ENCODE data around the gene ITPKC.
"Not testable (repeated sequence)": the region's sequence is repeated elsewhere in the genome, so short reads cannot be mapped to it uniquely, and the experiment has no call there.

The ITPKC gene

DNA sequence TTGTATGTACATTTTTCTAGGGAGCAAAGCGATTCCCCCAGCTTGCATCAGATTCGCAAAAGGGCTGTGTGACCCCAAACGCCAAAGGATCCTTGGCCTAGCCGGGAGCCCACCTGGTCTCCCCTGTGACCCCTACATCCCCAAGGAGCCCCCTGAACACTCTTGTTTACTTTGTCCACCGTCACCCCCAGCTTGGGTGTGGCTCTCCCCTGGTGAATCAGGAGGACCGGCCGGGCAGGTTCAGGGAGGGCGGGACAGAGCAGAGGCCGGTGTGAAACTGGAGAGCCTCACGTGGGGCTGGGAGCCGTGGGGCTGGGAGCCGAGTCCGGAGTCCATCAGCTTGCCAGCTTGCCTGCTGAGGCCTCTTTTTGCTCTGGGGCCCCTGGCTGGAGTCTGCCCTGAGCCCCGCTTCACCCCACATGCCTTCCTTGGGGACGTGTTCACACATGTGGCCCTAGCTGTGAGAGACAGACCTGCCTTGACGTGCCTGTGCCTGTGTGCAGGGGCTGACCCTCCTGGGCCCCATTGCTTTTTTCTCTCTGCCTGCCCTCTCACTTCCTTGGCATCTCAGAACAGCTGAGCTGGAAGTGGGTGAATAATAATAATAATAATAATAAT is 2.0 kb downstream of the ITPKC start:
- H3K4me1 Mint-ChIP-seq = peaks cover 74% of the 10 kb centered on the region
- H3K27me3 Mint-ChIP-seq = no peaks in the 10 kb centered on the region
- peaks cover 0 to 6% of the 10 kb centered on the region in 2 donors for H3K9me3 Mint-ChIP-seq
- peak overlapping the region; percentile 69 to 84 for H3K27ac Mint-ChIP-seq
- peak overlapping the region; percentile 83 to 96 for H3K4me3 Mint-ChIP-seq
- no peak for ATAC-seq
- no peak for DNase-seq

- no peaks in the 10 kb centered on the region for H3K27me3 Mint-ChIP-seq
- peak overlapping the region in 1 of 2 donors; percentile 27 for H3K27ac Mint-ChIP-seq
- H3K9me3 Mint-ChIP-seq = peaks cover 0 to 6% of the 10 kb centered on the region in 2 donors
- peak overlapping the region; percentile 50 to 96 for H3K4me3 Mint-ChIP-seq
- ATAC-seq = no peak
- DNase-seq = no peak
- H3K4me1 Mint-ChIP-seq = peaks cover 74% of the 10 kb centered on the region
Measured at GRCh38 chr19:40719414-40719894, 2.5 kb downstream of the ITPKC start.

- Mint-ChIP-seq H3K27ac (peak overlapping the region in 1 of 2 donors; percentile 27), H3K9me3 (peaks cover 0 to 6% of the 10 kb centered on the region in 2 donors), H3K4me3 (peak overlapping the region in 1 of 2 donors; percentile 96), H3K27me3 (no peaks in the 10 kb centered on the region), H3K4me1 (peaks cover 70% of the 10 kb centered on the region)
- DNase-seq (no peak), ATAC-seq (no peak)
Measured at GRCh38 chr19:40721140-40721486, 4.2 kb downstream of the ITPKC start.

- no peak overlapping the region for H3K27ac Mint-ChIP-seq
Measured at GRCh38 chr19:40721936-40722661, 5.2 kb downstream of the ITPKC start.

GRCh38 chr19:40723661-40724254 is 6.8 kb downstream of the ITPKC start:
- Mint-ChIP-seq H3K27ac (no peak overlapping the region), H3K9me3 (peaks cover 0 to 6% of the 10 kb centered on the region in 2 donors), H3K4me1 (peaks cover 57% of the 10 kb centered on the region), H3K27me3 (no peaks in the 10 kb centered on the region), H3K4me3 (peak overlapping the region in 1 of 2 donors; percentile 1)
- no peak for DNase-seq
- ATAC-seq = no peak

More at GRCh38 chr19:40721936-40722661, 5.2 kb downstream of the ITPKC start:
- Mint-ChIP-seq H3K4me3 (no peak overlapping the region), H3K9me3 (peaks cover 0 to 6% of the 10 kb centered on the region in 2 donors), H3K4me1 (peaks cover 66% of the 10 kb centered on the region), H3K27me3 (no peaks in the 10 kb centered on the region)
- DNase-seq (no peak), ATAC-seq (no peak)

- Mint-ChIP-seq H3K4me3 (peak overlapping the region in 1 of 2 donors; percentile 7), H3K4me1 (peaks cover 53% of the 10 kb centered on the region), H3K27me3 (no peaks in the 10 kb centered on the region), H3K9me3 (peaks cover 0 to 6% of the 10 kb centered on the region in 2 donors), H3K27ac (peak overlapping the region in 1 of 2 donors; percentile 92)
- DNase-seq (no peak), ATAC-seq (peak; percentile 75)
Measured at GRCh38 chr19:40724315-40724714, 7.4 kb downstream of the ITPKC start.

DNA sequence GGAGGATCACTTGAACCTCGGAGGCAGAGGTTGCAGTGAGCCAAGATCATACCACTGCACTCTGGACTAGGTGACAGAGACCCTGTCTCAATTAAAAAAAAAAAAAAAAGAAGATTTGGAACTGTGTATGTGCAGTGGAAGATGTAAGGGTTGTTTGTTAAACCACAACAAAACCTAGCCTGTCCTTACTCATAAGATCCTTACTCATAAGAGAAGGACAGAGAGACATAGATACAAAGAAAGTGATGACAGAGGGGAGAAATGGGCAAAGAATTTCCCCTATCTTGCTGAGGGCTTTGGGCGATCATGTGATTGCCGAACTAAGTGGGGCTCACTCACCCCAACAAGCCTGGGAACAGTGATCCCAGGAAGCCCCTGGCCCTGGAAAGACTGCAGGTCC is 7.9 kb downstream of the ITPKC start:
- peaks cover 0 to 6% of the 10 kb centered on the region in 2 donors for H3K9me3 Mint-ChIP-seq
- peaks cover 48% of the 10 kb centered on the region for H3K4me1 Mint-ChIP-seq
- H3K4me3 Mint-ChIP-seq = peak overlapping the region in 1 of 2 donors; percentile 7
- H3K27me3 Mint-ChIP-seq = no peaks in the 10 kb centered on the region
- DNase-seq = no peak
- peak overlapping the region; percentile 89 to 92 for H3K27ac Mint-ChIP-seq
- peak; percentile 97 for ATAC-seq

DNA sequence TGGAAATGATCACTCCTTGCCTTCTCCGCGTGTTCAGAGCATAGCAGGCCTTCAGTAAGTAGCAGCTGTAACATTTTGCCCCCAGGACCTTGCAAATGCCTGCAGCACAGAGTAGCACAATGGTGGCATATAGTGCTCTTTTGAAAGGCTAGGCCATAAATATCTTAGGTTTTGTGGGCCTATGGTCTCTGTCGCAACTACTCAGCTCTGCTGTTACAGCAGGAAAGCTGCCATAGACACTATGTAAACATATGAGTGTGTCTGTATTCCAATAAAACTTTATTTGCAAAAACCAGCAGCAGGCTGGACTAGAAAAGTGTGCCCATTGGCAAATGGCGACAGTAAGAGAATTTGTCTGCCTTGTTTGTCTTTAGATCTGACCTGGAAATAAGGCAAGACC is 9.4 kb downstream of the ITPKC start:
- DNase-seq (no peak), ATAC-seq (no peak)
- peaks cover 34% of the 10 kb centered on the region for H3K4me1 Mint-ChIP-seq
- no peaks in the 10 kb centered on the region for H3K27me3 Mint-ChIP-seq
- H3K27ac Mint-ChIP-seq = no peak overlapping the region
- no peak overlapping the region for H3K4me3 Mint-ChIP-seq
- H3K9me3 Mint-ChIP-seq = peaks cover 0 to 6% of the 10 kb centered on the region in 2 donors

DNA sequence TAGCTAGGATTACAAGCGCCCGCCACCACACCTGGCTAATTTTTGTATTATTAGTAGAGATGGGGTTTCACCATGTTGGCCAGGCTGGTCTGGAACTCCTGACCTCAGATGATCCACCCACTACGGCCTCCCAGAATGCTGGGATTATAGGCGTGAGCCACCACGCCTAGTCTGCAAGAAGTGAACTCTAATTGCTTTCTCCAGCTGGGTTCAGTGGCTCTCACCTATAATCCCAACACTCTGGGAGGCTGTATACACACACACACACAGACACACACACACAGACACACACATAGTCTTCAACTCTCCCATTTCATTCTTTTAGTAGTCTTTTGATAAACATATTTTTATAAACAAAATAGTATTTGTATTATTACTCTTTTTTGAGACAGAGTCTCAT is 13.2 kb downstream of the ITPKC start:
- H3K27ac Mint-ChIP-seq, H3K4me3 Mint-ChIP-seq, H3K4me1 Mint-ChIP-seq, H3K27me3 Mint-ChIP-seq, ATAC-seq, DNase-seq, H3K9me3 Mint-ChIP-seq: not testable (repeated sequence)

DNA sequence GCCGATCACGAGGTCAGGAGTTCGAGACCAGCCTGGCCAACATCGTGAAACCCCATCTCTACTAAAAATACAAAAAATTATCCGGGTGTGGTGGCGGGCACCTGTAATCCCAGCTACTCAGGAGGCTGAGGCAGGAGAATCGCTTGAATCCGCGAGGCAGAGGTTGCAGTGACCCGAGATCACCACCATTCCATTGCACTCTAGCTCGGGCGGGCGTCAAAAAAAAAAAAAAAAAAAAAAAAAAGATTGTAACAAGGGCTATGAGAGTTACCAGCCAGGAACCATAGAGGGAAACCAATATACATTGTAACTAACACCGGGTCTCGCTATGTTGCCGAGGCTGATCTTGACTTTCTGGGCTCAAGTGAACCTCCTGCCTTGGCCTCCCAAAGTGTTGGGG is 15.4 kb downstream of the ITPKC start:
- not testable (repeated sequence) for H3K9me3 Mint-ChIP-seq, H3K4me1 Mint-ChIP-seq, H3K27ac Mint-ChIP-seq, DNase-seq, H3K27me3 Mint-ChIP-seq, H3K4me3 Mint-ChIP-seq, ATAC-seq

GRCh38 chr19:40733149-40733548 is 16.2 kb downstream of the ITPKC start:
- H3K27ac Mint-ChIP-seq = no peak overlapping the region
- ATAC-seq = no peak
- no peak overlapping the region for H3K4me3 Mint-ChIP-seq
- no peaks in the 10 kb centered on the region for H3K27me3 Mint-ChIP-seq
- no peak for DNase-seq
- H3K4me1 Mint-ChIP-seq = no peaks in the 10 kb centered on the region
- H3K9me3 Mint-ChIP-seq = no peaks in the 10 kb centered on the region

- H3K9me3 Mint-ChIP-seq = no peaks in the 10 kb centered on the region
- ATAC-seq = no peak
- H3K27ac Mint-ChIP-seq = no peak overlapping the region
- H3K4me1 Mint-ChIP-seq = peaks cover 12% of the 10 kb centered on the region
- DNase-seq = no peak
- H3K27me3 Mint-ChIP-seq = no peaks in the 10 kb centered on the region
- no peak overlapping the region for H3K4me3 Mint-ChIP-seq
Measured at GRCh38 chr19:40735013-40735771, 18.3 kb downstream of the ITPKC start.

- Mint-ChIP-seq H3K4me3 (no peak overlapping the region), H3K9me3 (no peaks in the 10 kb centered on the region), H3K4me1 (peaks cover 12% of the 10 kb centered on the region), H3K27ac (no peak overlapping the region), H3K27me3 (no peaks in the 10 kb centered on the region)
- no peak for ATAC-seq
- DNase-seq = no peak
Measured at GRCh38 chr19:40736661-40737060, 19.7 kb downstream of the ITPKC start.

- ATAC-seq (no peak), DNase-seq (no peak)
- no peak overlapping the region for H3K27ac Mint-ChIP-seq
- H3K27me3 Mint-ChIP-seq = no peaks in the 10 kb centered on the region
- H3K9me3 Mint-ChIP-seq = no peaks in the 10 kb centered on the region
- no peak overlapping the region for H3K4me3 Mint-ChIP-seq
- peaks cover 12% of the 10 kb centered on the region for H3K4me1 Mint-ChIP-seq
Measured at GRCh38 chr19:40737102-40737644, 20.3 kb downstream of the ITPKC start.
